NCI-H1436 treated with DMSO at 0.1 percent for 48 hours (cell line): ENCODE measurements around the gene ITPR2.

Experiments used
- DNase-seq: peaks from one replicate; lab custom pipeline; 2025; lab: John Stamatoyannopoulos, UW

ITPR2 gene

GRCh38 chr12:26292596-26292995, 540.4 kb downstream of the ITPR2 start:
- DNase-seq, result no peak

- DNase-seq, result no peak
These were observed 542.4 kb downstream of the ITPR2 start for GRCh38 chr12:26290565-26290964.

- no peak for DNase-seq
These were observed 545.2 kb downstream of the ITPR2 start for GRCh38 chr12:26287671-26288381.
